Measurements from ENCODE around the gene GLIPR1L2. TPM values are rescaled to one million over a fixed set of nuclear protein-coding genes. Genes with fewer than 3 reads are reported as not detected.

GLIPR1L2 gene
- total RNA-seq, 1 experiment from 2014 or later, result 0.35 TPM

DNA sequence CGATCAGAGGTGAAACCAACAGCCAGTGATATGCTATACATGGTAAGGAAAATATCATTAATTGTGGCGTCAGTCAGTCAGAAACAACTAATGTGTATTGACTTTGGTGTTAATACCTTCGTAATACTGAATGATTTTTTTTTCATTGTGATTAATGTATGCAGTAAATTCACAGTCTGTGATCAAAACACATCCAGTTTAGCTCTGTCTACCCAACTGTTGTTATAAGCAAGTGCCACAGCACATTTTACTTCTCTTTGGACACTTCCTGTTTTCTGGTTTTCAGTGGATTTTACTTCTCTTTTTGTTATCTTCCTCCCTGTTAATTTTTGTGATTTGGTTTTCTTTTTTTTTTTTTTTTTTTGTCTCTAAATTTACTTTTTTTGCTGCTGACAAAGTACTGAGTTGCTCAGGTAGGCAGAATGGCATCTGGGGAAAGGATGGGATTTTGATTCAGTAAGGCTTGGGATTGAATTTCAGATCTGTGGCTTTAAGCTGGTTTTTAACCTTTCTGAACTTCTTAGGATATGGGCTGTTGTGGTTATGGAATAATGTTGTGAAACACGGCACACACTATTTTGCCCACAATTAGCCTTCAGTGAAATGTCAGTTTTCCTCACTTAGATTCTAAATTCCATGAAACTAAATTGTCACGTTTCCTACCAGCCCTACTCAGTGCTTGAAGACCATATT, 90.3 kb downstream of the GLIPR1L2 start:
- no peaks in the 10 kb centered on the region for H3K36me3 Mint-ChIP-seq (ENCODE audit: insufficient read depth in 1 of 3, low read depth in 3 of 3)
- H2BK15ac ChIP-seq (ENCODE audit: low read depth, low read length), result no peak overlapping the region
- no peak overlapping the region for H3K23ac ChIP-seq (ENCODE audit: insufficient read length, low read depth, low read length)
- no peaks in the 10 kb centered on the region for H3K79me1 ChIP-seq (ENCODE audit: insufficient read depth, low read depth, low read length, poor library complexity, severe bottlenecking)
- no peaks in the 10 kb centered on the region for H4K20me1 ChIP-seq (ENCODE audit: control insufficient read depth, insufficient read depth, insufficient read length)
- peaks cover 13 to 22% of the 10 kb centered on the region in 2 experiments for H3K4me1 Mint-ChIP-seq
- TF ChIP-seq, protein P1, sequence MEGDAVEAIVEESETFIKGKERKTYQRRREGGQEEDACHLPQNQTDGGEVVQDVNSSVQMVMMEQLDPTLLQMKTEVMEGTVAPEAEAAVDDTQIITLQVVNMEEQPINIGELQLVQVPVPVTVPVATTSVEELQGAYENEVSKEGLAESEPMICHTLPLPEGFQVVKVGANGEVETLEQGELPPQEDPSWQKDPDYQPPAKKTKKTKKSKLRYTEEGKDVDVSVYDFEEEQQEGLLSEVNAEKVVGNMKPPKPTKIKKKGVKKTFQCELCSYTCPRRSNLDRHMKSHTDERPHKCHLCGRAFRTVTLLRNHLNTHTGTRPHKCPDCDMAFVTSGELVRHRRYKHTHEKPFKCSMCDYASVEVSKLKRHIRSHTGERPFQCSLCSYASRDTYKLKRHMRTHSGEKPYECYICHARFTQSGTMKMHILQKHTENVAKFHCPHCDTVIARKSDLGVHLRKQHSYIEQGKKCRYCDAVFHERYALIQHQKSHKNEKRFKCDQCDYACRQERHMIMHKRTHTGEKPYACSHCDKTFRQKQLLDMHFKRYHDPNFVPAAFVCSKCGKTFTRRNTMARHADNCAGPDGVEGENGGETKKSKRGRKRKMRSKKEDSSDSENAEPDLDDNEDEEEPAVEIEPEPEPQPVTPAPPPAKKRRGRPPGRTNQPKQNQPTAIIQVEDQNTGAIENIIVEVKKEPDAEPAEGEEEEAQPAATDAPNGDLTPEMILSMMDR (conservative IDR thresholded peaks at IDR 0.05), result no peak
- H3K23me2 ChIP-seq (ENCODE audit: insufficient read length, low read depth, low read length, poor library complexity, severe bottlenecking), result no peaks in the 10 kb centered on the region
- no peak overlapping the region for H2AFZ ChIP-seq (ENCODE audit: low read length)
- H3K9me3 Mint-ChIP-seq, result no peaks in the 10 kb centered on the region
- DNase-seq, result no peak
- H2AK5ac ChIP-seq (ENCODE audit: insufficient read length, low read length), result no peak overlapping the region
- H3K14ac ChIP-seq (ENCODE audit: insufficient read depth, low read length), result no peak overlapping the region
- no peak overlapping the region for H4K91ac ChIP-seq (ENCODE audit: insufficient read length, low read depth, low read length)
- H3K4ac ChIP-seq (ENCODE audit: low read depth, low read length), result no peak overlapping the region
- H2BK20ac ChIP-seq (ENCODE audit: low read depth, low read length, poor library complexity, severe bottlenecking), result no peak overlapping the region
- no peak overlapping the region for H3K27ac ChIP-seq (ENCODE audit: insufficient read length, low read depth, low read length)
- H3T11ph ChIP-seq (ENCODE audit: low read length), result no peak overlapping the region
- H3K4me1 ChIP-seq (ENCODE audit: insufficient read depth, low read length), result no peaks in the 10 kb centered on the region; the same call in 1 of the 2 replicates
- no peaks in the 10 kb centered on the region for H3K27me3 ChIP-seq (ENCODE audit: insufficient read depth, low read length)
- no peak overlapping the region for H2BK12ac ChIP-seq (ENCODE audit: insufficient read length, low read depth, low read length)
- no peak overlapping the region; a peak in 1 of 7 replicates for H3K27ac Mint-ChIP-seq
- H2BK120ac ChIP-seq (ENCODE audit: low read depth, low read length, poor library complexity, severe bottlenecking), result no peak overlapping the region
- H3K79me2 ChIP-seq (ENCODE audit: insufficient read depth, low read length), result no peaks in the 10 kb centered on the region
- no peak overlapping the region for H4K5ac ChIP-seq (ENCODE audit: insufficient read length, low read depth, low read length)
- H3K9me3 ChIP-seq (ENCODE audit: control insufficient read depth, low read depth, low read length), result no peaks in the 10 kb centered on the region
- H2BK5ac ChIP-seq (ENCODE audit: insufficient read length, low read length), result no peak overlapping the region
- no peak overlapping the region for H3K18ac ChIP-seq (ENCODE audit: insufficient read length, low read depth, low read length)
- no peak overlapping the region for H3K9ac ChIP-seq (ENCODE audit: extremely low read depth, insufficient read length, low read length)
- H3K4me2 ChIP-seq (ENCODE audit: insufficient read depth, insufficient read length, low read length), result no peak overlapping the region
- WGBS (ENCODE audit: extremely low coverage, insufficient read length, low lambda C conversion rate), result no CpG with 5 or more reads among the region's 5 CpGs
- H4K8ac ChIP-seq (replicated peaks; ENCODE audit: insufficient read length, low read depth, low read length), result no peak overlapping the region
- no peak overlapping the region for H3K4me3 Mint-ChIP-seq
- H3K27me3 Mint-ChIP-seq (ENCODE audit: low read depth), result no peaks in the 10 kb centered on the region
- H3K56ac ChIP-seq (ENCODE audit: insufficient read length, low read depth, low read length), result no peak overlapping the region

Data from H9 (cell line).